ENCODE data around the gene PABPC1L. TPM values are rescaled to one million over a fixed set of nuclear protein-coding genes. Genes with fewer than 3 reads are reported as not detected.

The PABPC1L gene
- total RNA-seq, result 4.7 and 6.8 TPM in 2 replicates

GRCh38 chr20:44909872-44910689 is at the start of gene PABPC1L:
Gene PABPC1L, plus strand, starts transcription at chr20:44910060. Its CDS starts 84 bp downstream, at chr20:44910144.

GRCh38 chr20:44885392-44886265 is 24.2 kb upstream of the PABPC1L start, which contains the start of gene YWHAB:
Gene YWHAB, plus strand, starts transcription at chr20:44885705. Its CDS starts 15,829 bp downstream, at chr20:44901534.

GRCh38 chr20:44960103-44960852 is 50.4 kb downstream of the PABPC1L start, which contains the start of gene TOMM34:
Gene TOMM34, minus strand, starts transcription at chr20:44960397. Its CDS starts 64 bp downstream, at chr20:44960333.

GRCh38 chr20:44966030-44966961 is 56.4 kb downstream of the PABPC1L start, which contains the start of gene STK4:
Gene STK4, plus strand, starts transcription at chr20:44966512. Its CDS starts 57 bp downstream, at chr20:44966569.

Other genes starting within 250 kb of the PABPC1L start
- not detected in 2 replicates for gene CCN5, start 194.7 kb upstream of the PABPC1L start, total RNA-seq
- gene KCNK15, start 164.2 kb upstream of the PABPC1L start, total RNA-seq, result under 0.01 TPM in 1 of 2 replicates, not detected in the other
- gene RIMS4, start 99.5 kb upstream of the PABPC1L start, total RNA-seq, result not detected in 2 replicates
- gene YWHAB, start 24.4 kb upstream of the PABPC1L start, total RNA-seq, result 129 and 146 TPM in 2 replicates
- 53.4 and 54.5 TPM in 2 replicates for gene TOMM34, start 50.3 kb downstream of the PABPC1L start, total RNA-seq
- gene STK4, start 56.5 kb downstream of the PABPC1L start, total RNA-seq, result 15.6 and 19.4 TPM in 2 replicates
- gene KCNS1, start 191.1 kb downstream of the PABPC1L start, total RNA-seq, result 0.91 and 1.7 TPM in 2 replicates
- 0.23 and 1.6 TPM in 2 replicates for gene WFDC5, start 205.1 kb downstream of the PABPC1L start, total RNA-seq
- 0.70 TPM in 1 of 2 replicates, not detected in the other for gene WFDC12, start 214.4 kb downstream of the PABPC1L start, total RNA-seq

Data from hair follicular keratinocyte (primary cell).